ENCODE results near the gene ATP11C.

DNA sequence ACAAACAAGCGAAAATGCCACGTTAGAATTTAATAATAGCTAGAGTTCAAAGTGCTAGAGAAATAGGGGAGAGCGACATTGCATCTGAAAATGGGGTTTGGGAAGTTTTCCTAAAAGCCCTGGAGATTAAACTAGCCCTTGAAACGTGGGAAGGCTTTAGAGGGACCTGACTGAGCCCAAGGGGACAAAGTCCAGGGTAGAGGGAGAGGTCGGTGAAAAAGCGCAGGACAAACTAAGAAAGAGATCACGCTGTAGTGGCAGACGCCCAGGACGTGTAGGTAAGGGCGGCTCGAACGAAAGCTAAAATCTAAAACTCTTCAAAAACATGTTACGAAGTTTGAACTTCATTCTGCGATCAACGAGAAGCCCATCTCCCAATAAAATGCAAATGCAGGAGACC, 1.1 kb upstream of the ATP11C start:
- TF ChIP-seq, protein P1, sequence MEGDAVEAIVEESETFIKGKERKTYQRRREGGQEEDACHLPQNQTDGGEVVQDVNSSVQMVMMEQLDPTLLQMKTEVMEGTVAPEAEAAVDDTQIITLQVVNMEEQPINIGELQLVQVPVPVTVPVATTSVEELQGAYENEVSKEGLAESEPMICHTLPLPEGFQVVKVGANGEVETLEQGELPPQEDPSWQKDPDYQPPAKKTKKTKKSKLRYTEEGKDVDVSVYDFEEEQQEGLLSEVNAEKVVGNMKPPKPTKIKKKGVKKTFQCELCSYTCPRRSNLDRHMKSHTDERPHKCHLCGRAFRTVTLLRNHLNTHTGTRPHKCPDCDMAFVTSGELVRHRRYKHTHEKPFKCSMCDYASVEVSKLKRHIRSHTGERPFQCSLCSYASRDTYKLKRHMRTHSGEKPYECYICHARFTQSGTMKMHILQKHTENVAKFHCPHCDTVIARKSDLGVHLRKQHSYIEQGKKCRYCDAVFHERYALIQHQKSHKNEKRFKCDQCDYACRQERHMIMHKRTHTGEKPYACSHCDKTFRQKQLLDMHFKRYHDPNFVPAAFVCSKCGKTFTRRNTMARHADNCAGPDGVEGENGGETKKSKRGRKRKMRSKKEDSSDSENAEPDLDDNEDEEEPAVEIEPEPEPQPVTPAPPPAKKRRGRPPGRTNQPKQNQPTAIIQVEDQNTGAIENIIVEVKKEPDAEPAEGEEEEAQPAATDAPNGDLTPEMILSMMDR (IDR thresholded peaks at IDR 0.05), result no peak
- TF ChIP-seq ZFX (IDR thresholded peaks at IDR 0.05; ENCODE audit: borderline replicate concordance), result no peak
